Small intestine (tissue), 7 donors: ENCODE data around the gene NXNL1. TPM values are rescaled to one million over a fixed set of nuclear protein-coding genes. Genes with fewer than 3 reads are reported as not detected.

Source experiments
- DNase-seq, 2 donors: peaks; one replicate each; pipeline versions ENCODE4 v3.0.0 to v3.0.0-alpha.2; 2013
- FAIRE-seq: peaks from 2 replicates; lab custom pipeline; 2012; peaks lifted over from hg19 to GRCh38; lab: Jason Lieb, UNC
- H3K27ac ChIP-seq, 3 donors: one replicate each; pipeline ENCODE4 v1.5.1; 2013; ENCODE audit warnings: low read length in 2 of 3, mild to moderate bottlenecking in 2 of 3, control low read depth in 1 of 3, inconsistent platforms in 1 of 3, low read depth in 1 of 3, moderate library complexity in 1 of 3
- H3K27me3 ChIP-seq, 3 donors: one replicate each; pipeline ENCODE4 v1.6.1; 2013; ENCODE audit warnings: low read length in 3 of 3, inconsistent platforms in 1 of 3; ENCODE audit not compliant: control insufficient read depth in 3 of 3, insufficient read depth in 3 of 3
- H3K36me3 ChIP-seq, 3 donors: one replicate each; pipeline ENCODE4 v1.6.1; 2013; ENCODE audit warnings: low read length in 3 of 3, inconsistent platforms in 1 of 3, low read depth in 1 of 3, mild to moderate bottlenecking in 1 of 3, moderate library complexity in 1 of 3; ENCODE audit not compliant: control insufficient read depth in 3 of 3, insufficient read depth in 2 of 3
- H3K4me1 ChIP-seq, 3 donors: one replicate each; pipeline ENCODE4 v1.6.1; 2013; ENCODE audit warnings: low read length in 2 of 3, inconsistent platforms in 1 of 3, low read depth in 1 of 3, mild to moderate bottlenecking in 1 of 3, moderate library complexity in 1 of 3; ENCODE audit not compliant: control insufficient read depth in 3 of 3, insufficient read depth in 2 of 3
- H3K4me3 ChIP-seq, 3 donors: one replicate each; pipeline ENCODE4 v1.5.1; 2013; ENCODE audit warnings: low read length in 3 of 3, control low read depth in 1 of 3, inconsistent platforms in 1 of 3, low read depth in 1 of 3, mild to moderate bottlenecking in 1 of 3, moderate library complexity in 1 of 3
- H3K9me3 ChIP-seq, 2 donors: one replicate each; pipeline ENCODE4 v1.6.1; 2013; ENCODE audit warnings: low read depth in 1 of 2, low read length in 1 of 2; ENCODE audit not compliant: control insufficient read depth in 2 of 2, insufficient read depth in 1 of 2
- WGBS, 3 donors: extraction: QIAGEN DNeasy Blood & Tissue Kit; methylation state at CpG; one replicate each; pipeline ENCODE4 v1.1.7; 2013; 5-methylcytosine and 5-hydroxymethylcytosine counted together
- polyA plus RNA-seq, 4 donors: library from polyadenylated mRNA; stranded (reverse) in 3 of 4; unstranded in 1 of 4; fragments of 200-250 nt in 3 of 4; fragments of 120-200 nt in 1 of 4; gene quantifications; one replicate each; pipeline versions ENCODE4 v1.2.1 to v1.2.3, GENCODE V29; 2013
- donor health status: healthy with polysubstance abuse.
- donor health status: control.
- donor health status: control.
- donor health status: Bipolar disorder and iron deficiency.
- donor health status: healthy.

The NXNL1 gene
- polyA plus RNA-seq, 4 donors = not detected

- WGBS, 3 donors = 17 to 22% (median 17%) methylated on average over 42 to 58 of the region's 58 CpGs
- peaks cover 0 to 4% of the 10 kb centered on the region in 2 donors for H3K9me3 ChIP-seq
- H3K36me3 ChIP-seq = no peaks in the 10 kb centered on the region
- FAIRE-seq (no peak), DNase-seq (no peak)
- H3K27ac ChIP-seq = no peak overlapping the region
- H3K4me1 ChIP-seq = no peaks in the 10 kb centered on the region
- peaks cover 0 to 44% (median 9%) of the 10 kb centered on the region in 3 donors for H3K27me3 ChIP-seq
- H3K4me3 ChIP-seq = no peak overlapping the region
These were observed 5.2 kb downstream of the NXNL1 start for GRCh38 chr19:17455308-17456123.

- H3K27ac ChIP-seq = no peak overlapping the region
- peaks cover 0 to 4% of the 10 kb centered on the region in 2 donors for H3K9me3 ChIP-seq
- DNase-seq = no peak
- H3K36me3 ChIP-seq = no peaks in the 10 kb centered on the region
- peaks cover 0 to 47% (median 9%) of the 10 kb centered on the region in 3 donors for H3K27me3 ChIP-seq
- no peaks in the 10 kb centered on the region for H3K4me1 ChIP-seq
- H3K4me3 ChIP-seq = no peak overlapping the region
- 8 to 14% (median 13%) methylated on average over 13 of the region's 13 CpGs for WGBS, 3 donors
- no peak for FAIRE-seq
These were observed 6.1 kb downstream of the NXNL1 start for GRCh38 chr19:17454576-17455071.

- DNase-seq = no peak
- H3K4me1 ChIP-seq = peaks cover 0 to 2% (median 0%) of the 10 kb centered on the region in 3 donors
- H3K4me3 ChIP-seq = no peak overlapping the region
- no peak for FAIRE-seq
- WGBS, 3 donors = 73 to 89% (median 81%) methylated on average over 4 of the region's 4 CpGs
- H3K27ac ChIP-seq = no peak overlapping the region
- peaks cover 0 to 4% of the 10 kb centered on the region in 2 donors for H3K9me3 ChIP-seq
- H3K36me3 ChIP-seq = no peaks in the 10 kb centered on the region
- H3K27me3 ChIP-seq = peaks cover 0 to 51% (median 9%) of the 10 kb centered on the region in 3 donors
These were observed 8.9 kb downstream of the NXNL1 start for GRCh38 chr19:17451820-17452219.

DNA sequence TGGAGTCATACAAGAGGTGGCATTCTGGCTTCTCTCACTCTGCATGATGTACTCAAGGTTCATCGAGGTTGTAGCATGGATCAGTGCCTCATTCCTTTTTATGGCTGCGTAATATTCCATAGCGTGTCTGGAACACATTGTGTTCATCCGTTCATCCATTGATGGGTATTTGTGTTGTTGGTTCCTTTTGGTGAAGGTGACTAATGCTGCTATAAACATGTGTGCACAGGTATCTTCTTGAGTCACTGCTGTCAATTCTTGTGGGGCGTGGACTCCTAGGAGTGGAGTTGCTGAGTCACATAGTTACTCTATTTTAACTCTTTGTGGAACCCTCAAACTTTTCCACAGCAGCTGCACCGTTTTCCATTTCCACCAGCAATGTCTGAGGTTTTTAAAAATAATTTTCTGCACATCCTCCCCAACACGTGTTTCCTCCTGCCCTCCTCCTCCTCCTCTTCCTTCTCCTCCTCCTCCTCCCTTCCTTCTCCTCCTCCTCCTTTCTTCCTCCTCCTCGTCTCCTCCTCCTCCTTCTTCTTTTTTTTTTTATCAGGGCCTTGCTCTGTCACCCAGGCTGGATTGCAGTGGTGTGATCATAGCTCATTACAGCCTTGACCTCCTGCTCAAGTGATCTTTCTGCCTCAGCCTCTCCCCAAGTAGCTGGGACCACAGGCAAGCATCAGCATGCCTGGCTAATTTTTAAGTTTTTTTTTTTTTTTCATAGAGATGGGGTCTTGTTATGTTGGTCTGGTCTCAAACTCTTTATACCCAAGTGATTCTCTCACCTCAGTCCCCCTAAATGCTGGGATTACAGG lies 10.3 kb downstream of the NXNL1 start:
- Histone ChIP-seq H3K36me3 (no peaks in the 10 kb centered on the region), H3K4me1 (peaks cover 0 to 2% (median 0%) of the 10 kb centered on the region in 3 donors), H3K4me3 (no peak overlapping the region), H3K27ac (no peak overlapping the region), H3K27me3 (peaks cover 0 to 41% (median 9%) of the 10 kb centered on the region in 3 donors), H3K9me3 (peaks cover 0 to 4% of the 10 kb centered on the region in 2 donors)
- DNase-seq = peak in 1 of 2 donors; percentile 49
- WGBS, 3 donors = 34 to 52% (median 41%) methylated on average over 8 of the region's 8 CpGs
- FAIRE-seq = no peak

DNA sequence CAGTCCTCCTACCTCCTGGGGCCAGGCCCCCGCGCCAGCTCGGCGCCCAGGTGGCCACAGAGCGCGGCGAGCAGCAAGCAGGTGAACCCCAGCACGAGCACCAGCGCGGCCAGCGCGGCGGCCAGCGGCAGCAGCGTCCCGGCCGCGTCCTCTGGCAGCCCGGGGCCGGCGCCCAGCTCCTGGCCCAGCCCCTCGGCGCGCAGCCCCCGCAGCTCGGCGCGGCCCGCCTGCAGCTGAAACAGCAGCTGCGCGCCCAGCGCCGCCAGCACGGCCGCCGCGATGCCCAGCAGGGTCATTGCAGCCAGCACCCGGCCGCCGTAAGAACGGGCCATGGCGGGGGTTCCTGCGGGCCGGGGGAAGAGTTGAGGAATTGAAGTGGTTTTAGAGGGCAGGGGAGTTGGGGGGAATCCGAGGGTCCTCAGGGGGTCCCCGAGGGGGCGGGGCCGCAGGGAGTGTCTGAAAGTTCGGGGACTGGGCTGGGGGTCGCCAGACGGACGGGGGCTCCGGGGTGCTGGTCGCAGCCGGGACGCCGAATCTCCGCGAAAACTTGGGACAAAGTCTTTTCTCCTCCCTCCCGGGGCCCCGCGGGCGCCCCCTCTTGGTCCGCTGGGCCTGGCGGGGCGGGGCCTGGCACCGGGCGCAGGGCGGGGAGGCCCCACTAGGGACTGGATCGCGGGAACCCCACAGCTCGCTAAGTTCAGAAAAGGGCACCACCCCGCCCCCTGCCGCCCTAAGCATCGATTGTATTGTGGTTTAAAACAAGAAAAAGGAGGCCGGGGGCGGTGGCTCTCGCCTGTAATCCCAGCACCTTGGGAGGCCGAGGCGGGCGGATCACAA lies 12.4 kb downstream of the NXNL1 start, which contains the start of gene TMEM221:
TSS of gene TMEM221 (minus strand) at position 538 of the 837 bp plus-strand sequence. CDS start at position 332, 206 bp downstream.
- no peak within 1 kb of the TSS for H3K27ac ChIP-seq
- H3K9me3 ChIP-seq = peaks cover 0 to 2% of the 10 kb centered on the region in 2 donors
- WGBS, 3 donors = 1 to 2% (median 2%) methylated on average over 37 to 81 of the region's 81 CpGs
- peak in 1 of 2 donors; percentile 41 for DNase-seq
- H3K36me3 ChIP-seq = no peaks in the 10 kb centered on the region
- peaks cover 0 to 2% (median 0%) of the 10 kb centered on the region in 3 donors for H3K4me1 ChIP-seq
- H3K4me3 ChIP-seq = peak within 1 kb of the TSS in 2 of 3 donors; percentile 25 to 26
- FAIRE-seq = no peak
- H3K27me3 ChIP-seq = peaks cover 0 to 24% (median 0%) of the 10 kb centered on the region in 3 donors

DNA sequence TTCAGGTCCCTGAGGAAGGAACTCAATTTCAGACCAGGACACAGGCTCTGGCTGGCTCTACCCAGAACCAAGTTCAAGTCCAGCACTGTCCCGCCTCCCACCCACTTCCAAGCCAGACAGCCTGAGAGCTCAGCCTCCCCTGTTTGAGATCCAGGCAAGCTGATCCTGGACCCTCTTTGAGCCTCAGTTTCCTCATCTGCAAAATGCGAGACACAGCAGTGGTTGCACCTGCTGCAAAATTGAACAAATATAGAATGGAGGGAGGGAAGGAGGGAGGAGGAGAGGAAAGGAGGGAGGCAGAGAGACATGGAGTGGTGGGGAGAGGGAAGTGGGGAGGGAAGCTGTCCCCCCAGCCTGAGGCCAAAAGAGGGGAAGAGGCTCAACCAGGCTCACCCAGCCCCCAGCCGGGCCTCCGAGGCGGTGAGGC lies 13.0 kb downstream of the NXNL1 start:
- WGBS, 3 donors = 32 to 50% (median 42%) methylated on average over 2 to 5 of the region's 5 CpGs
- no peak overlapping the region for H3K4me3 ChIP-seq
- H3K27me3 ChIP-seq = peaks cover 0 to 22% (median 0%) of the 10 kb centered on the region in 3 donors
- FAIRE-seq = no peak
- no peak overlapping the region for H3K27ac ChIP-seq
- H3K4me1 ChIP-seq = peaks cover 0 to 2% (median 0%) of the 10 kb centered on the region in 3 donors
- no peaks in the 10 kb centered on the region for H3K36me3 ChIP-seq
- no peaks in the 10 kb centered on the region for H3K9me3 ChIP-seq
- no peak for DNase-seq

- no peak overlapping the region for H3K27ac ChIP-seq
- DNase-seq (no peak), FAIRE-seq (no peak)
- H3K36me3 ChIP-seq = no peaks in the 10 kb centered on the region
- peaks cover 0 to 5% of the 10 kb centered on the region in 2 donors for H3K9me3 ChIP-seq
- H3K4me3 ChIP-seq = no peak overlapping the region
- H3K27me3 ChIP-seq = peaks cover 0 to 22% (median 0%) of the 10 kb centered on the region in 3 donors
- 93 to 94% (median 93%) methylated on average over 1 of the region's 1 CpG for WGBS, 3 donors
- H3K4me1 ChIP-seq = peaks cover 0 to 2% (median 0%) of the 10 kb centered on the region in 3 donors
These were observed 15.1 kb downstream of the NXNL1 start for GRCh38 chr19:17445526-17446165.
